Measurements from ENCODE around the gene UBR3.
"Not testable (repeated sequence)": the region's sequence is repeated elsewhere in the genome, so short reads cannot be mapped to it uniquely, and the experiment has no call there.

The UBR3 gene

GRCh38 chr2:169823996-169824372 is 3.3 kb upstream of the UBR3 start:
- no peak for DNase-seq (ENCODE audit: low read depth, low spot score)
- no peaks in the 10 kb centered on the region for H3K4me1 ChIP-seq (ENCODE audit: control insufficient read depth, insufficient read depth, low read length)
- no CpG with 5 or more reads among the region's 4 CpGs for WGBS (ENCODE audit: insufficient coverage, insufficient read length)
- peaks cover 2% of the 10 kb centered on the region; the same call in 1 of the 2 replicates for H3K36me3 ChIP-seq (ENCODE audit: control insufficient read depth, insufficient read depth, low read length)
- no peaks in the 10 kb centered on the region for H3K9me3 ChIP-seq (ENCODE audit: control insufficient read depth, insufficient read depth, low read length)
- no peak overlapping the region for H3K27ac ChIP-seq (ENCODE audit: low read length)
- no peaks in the 10 kb centered on the region for H3K27me3 ChIP-seq (ENCODE audit: control insufficient read depth, insufficient read depth, low read length)
- peak overlapping the region; percentile 80; the same call in 1 of the 2 replicates for H3K4me3 ChIP-seq (ENCODE audit: low read length)

DNA sequence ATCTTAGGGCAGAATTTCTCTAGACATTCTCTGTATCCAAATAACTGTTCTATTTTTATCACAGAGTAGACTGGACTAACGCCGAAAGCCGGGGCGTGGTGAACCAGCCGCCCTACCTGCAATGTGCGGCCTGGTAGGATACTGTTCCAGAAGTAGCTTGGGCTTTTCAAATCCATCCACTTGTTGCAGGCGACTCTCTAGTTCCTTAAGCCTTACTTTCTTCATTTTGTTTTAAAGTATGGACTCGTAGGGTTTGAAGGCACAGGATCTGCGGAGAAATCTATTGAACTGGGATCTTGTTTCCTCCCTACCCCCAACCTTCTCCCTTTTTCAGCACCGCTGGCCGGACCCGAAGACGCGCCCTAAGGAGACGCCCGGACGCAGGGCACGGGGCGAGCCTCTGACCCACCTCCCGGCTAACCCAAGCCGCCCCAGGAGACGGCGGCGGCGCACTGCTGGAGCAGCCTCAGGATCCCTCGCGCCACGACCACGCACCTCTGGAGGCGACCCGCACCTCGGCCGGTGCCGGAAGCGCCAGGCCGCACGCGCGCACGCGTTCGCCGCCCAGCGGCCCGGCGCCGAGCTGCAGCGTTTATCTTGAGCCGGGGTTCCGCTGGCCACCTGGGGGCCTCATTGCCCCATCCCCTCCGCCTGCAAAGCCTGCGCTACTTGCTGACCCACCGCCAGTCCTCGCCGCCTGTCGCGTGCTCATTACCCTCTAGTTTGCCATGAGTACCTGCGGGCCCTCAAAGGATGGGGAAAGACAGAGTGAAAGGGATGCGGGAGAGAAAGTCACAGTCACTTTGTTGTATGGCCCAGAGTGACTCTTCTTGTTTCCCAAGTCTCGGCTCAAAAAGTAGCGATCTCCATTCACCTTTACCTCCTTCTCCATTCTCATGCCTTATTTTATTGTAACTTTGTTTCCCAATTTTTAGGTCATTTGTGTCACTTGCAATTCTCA is 2.6 kb upstream of the UBR3 start, which contains the start of gene METTL5:
Gene METTL5, minus strand, starts transcription at position 533 of the 961 bp plus-strand sequence. Its CDS starts 308 bp downstream, at position 225.
- DNase-seq (ENCODE audit: low read depth, low spot score): peak; percentile 79
- Histone ChIP-seq H3K27ac (ENCODE audit: low read length) (no peak within 1 kb of the TSS), H3K4me3 (ENCODE audit: low read length) (peak within 1 kb of the TSS; percentile 80; the same call in 1 of the 2 replicates), H3K4me1 (ENCODE audit: control insufficient read depth, insufficient read depth, low read length) (no peaks in the 10 kb centered on the region), H3K27me3 (ENCODE audit: control insufficient read depth, insufficient read depth, low read length) (no peaks in the 10 kb centered on the region), H3K36me3 (ENCODE audit: control insufficient read depth, insufficient read depth, low read length) (peaks cover 2% of the 10 kb centered on the region; the same call in 1 of the 2 replicates), H3K9me3 (ENCODE audit: control insufficient read depth, insufficient read depth, low read length) (no peaks in the 10 kb centered on the region)
- no CpG with 5 or more reads among the region's 61 CpGs for WGBS (ENCODE audit: insufficient coverage, insufficient read length)

- Histone ChIP-seq H3K27me3 (ENCODE audit: control insufficient read depth, insufficient read depth, low read length) (no peaks in the 10 kb centered on the region), H3K4me1 (ENCODE audit: control insufficient read depth, insufficient read depth, low read length) (no peaks in the 10 kb centered on the region), H3K9me3 (ENCODE audit: control insufficient read depth, insufficient read depth, low read length) (no peaks in the 10 kb centered on the region), H3K4me3 (ENCODE audit: low read length) (peak overlapping the region; percentile 81; the same call in 1 of the 2 replicates), H3K36me3 (ENCODE audit: control insufficient read depth, insufficient read depth, low read length) (no peaks in the 10 kb centered on the region), H3K27ac (ENCODE audit: low read length) (no peak overlapping the region)
- no peak for DNase-seq (ENCODE audit: low read depth, low spot score)
- no CpG with 5 or more reads among the region's 13 CpGs for WGBS (ENCODE audit: insufficient coverage, insufficient read length)
These were observed 1.0 kb downstream of the UBR3 start for GRCh38 chr2:169828141-169828811.

- Histone ChIP-seq H3K36me3 (ENCODE audit: control insufficient read depth, insufficient read depth, low read length) (no peaks in the 10 kb centered on the region), H3K9me3 (ENCODE audit: control insufficient read depth, insufficient read depth, low read length) (no peaks in the 10 kb centered on the region), H3K27ac (ENCODE audit: low read length) (no peak overlapping the region), H3K4me3 (ENCODE audit: low read length) (no peak overlapping the region), H3K4me1 (ENCODE audit: control insufficient read depth, insufficient read depth, low read length) (no peaks in the 10 kb centered on the region), H3K27me3 (ENCODE audit: control insufficient read depth, insufficient read depth, low read length) (no peaks in the 10 kb centered on the region)
- no CpG with 5 or more reads among the region's 1 CpG for WGBS (ENCODE audit: insufficient coverage, insufficient read length)
- no peak for DNase-seq (ENCODE audit: low read depth, low spot score)
These were observed 7.1 kb downstream of the UBR3 start for GRCh38 chr2:169834401-169834800.

DNA sequence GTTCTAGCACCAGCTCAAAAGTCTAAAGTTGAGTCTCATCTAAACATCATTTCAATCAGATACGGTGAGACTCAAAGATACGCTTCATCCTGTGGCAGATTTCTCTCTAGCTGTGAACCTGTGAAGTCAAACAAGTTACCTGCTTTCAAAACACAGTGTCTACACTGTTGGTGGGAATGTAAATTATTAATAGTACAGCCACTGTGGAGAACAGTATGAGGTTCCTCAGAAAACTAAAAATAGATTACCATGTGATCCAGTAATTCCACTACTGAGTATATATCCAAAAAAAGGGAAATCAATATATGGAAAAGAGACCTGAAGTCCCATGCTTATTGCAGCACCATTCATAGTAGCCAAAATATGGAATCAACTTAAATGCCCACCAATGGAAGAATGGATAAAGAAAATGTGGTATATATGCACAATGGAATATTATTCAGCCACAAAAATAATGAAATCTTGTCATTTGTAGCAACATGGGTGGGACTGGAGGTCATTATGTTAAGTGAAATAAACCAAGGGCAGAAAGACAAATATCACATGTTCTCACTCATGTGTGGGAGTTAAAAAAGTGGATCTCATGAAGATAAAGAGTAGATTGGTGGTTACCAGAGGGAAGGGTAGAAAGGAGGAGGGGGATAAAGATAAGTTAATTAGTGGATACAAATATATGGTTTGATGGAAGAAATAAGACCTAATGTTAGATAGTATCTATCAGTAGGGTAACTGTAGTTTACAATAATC is 11.7 kb downstream of the UBR3 start:
- no peaks in the 10 kb centered on the region for H3K4me1 ChIP-seq (ENCODE audit: control insufficient read depth, insufficient read depth, low read length)
- WGBS (ENCODE audit: insufficient coverage, insufficient read length): no CpG with 5 or more reads among the region's 2 CpGs
- H3K9me3 ChIP-seq (ENCODE audit: control insufficient read depth, insufficient read depth, low read length): no peaks in the 10 kb centered on the region
- 0 out of 2 replicates have a peak, but pooled peaks cover 2% of the 10 kb centered on the region for H3K36me3 ChIP-seq (ENCODE audit: control insufficient read depth, insufficient read depth, low read length)
- no peak overlapping the region for H3K4me3 ChIP-seq (ENCODE audit: low read length)
- H3K27ac ChIP-seq (ENCODE audit: low read length): no peak overlapping the region
- no peak for DNase-seq (ENCODE audit: low read depth, low spot score)
- H3K27me3 ChIP-seq (ENCODE audit: control insufficient read depth, insufficient read depth, low read length): no peaks in the 10 kb centered on the region

DNA sequence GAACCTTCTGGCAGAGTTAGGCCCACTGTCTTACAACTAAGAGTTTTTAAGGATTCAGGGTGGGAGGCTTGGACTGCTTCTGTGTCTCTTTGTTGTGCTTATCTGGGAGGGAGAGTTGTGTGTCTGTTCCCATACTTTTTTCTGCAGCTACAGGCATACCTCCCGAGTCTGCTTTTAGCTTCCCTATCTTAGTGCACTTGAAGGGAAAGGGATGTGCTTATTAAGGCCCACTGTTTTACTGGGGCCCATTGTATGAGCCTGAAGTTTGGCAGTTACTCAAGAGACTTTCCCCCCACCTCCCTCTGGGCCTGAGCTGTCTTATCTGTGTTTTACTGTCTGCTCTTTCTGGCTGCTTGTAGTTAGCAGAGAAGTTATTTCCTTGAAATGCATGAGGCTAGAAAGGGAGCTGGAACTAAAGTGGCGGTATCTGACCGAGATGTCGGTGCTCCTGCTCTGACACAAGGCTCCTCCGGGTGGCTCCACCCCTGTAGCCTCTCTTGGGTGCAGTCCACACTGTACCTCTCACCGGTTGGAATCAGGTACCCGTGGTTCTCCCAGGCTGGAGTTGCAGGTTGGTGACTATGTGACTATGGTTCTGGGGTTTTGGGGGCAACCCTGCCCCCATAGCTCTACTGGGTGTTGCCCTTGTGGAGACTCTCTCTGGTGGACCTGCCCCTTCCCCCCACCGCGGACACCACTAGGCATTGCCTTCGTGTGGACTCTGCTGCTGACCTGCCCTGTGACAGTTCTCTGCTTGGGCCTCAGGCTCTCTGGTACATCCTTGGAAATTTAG is 12.9 kb downstream of the UBR3 start:
- no peaks in the 10 kb centered on the region for H3K9me3 ChIP-seq (ENCODE audit: control insufficient read depth, insufficient read depth, low read length)
- DNase-seq (ENCODE audit: low read depth, low spot score): no peak
- H3K4me1 ChIP-seq (ENCODE audit: control insufficient read depth, insufficient read depth, low read length): no peaks in the 10 kb centered on the region
- H3K4me3 ChIP-seq (ENCODE audit: low read length): no peak overlapping the region
- H3K27ac ChIP-seq (ENCODE audit: low read length): no peak overlapping the region
- H3K36me3 ChIP-seq (ENCODE audit: control insufficient read depth, insufficient read depth, low read length): 0 out of 2 replicates have a peak, but pooled peaks cover 2% of the 10 kb centered on the region
- no peaks in the 10 kb centered on the region for H3K27me3 ChIP-seq (ENCODE audit: control insufficient read depth, insufficient read depth, low read length)
- WGBS (ENCODE audit: insufficient coverage, insufficient read length): no CpG with 5 or more reads among the region's 10 CpGs

GRCh38 chr2:169840747-169841142 is 13.5 kb downstream of the UBR3 start:
- no CpG with 5 or more reads among the region's 2 CpGs for WGBS (ENCODE audit: insufficient coverage, insufficient read length)
- 0 out of 2 replicates have a peak, but pooled peaks cover 2% of the 10 kb centered on the region for H3K36me3 ChIP-seq (ENCODE audit: control insufficient read depth, insufficient read depth, low read length)
- no peaks in the 10 kb centered on the region for H3K27me3 ChIP-seq (ENCODE audit: control insufficient read depth, insufficient read depth, low read length)
- H3K27ac ChIP-seq (ENCODE audit: low read length): no peak overlapping the region
- no peak overlapping the region for H3K4me3 ChIP-seq (ENCODE audit: low read length)
- DNase-seq (ENCODE audit: low read depth, low spot score): no peak
- no peaks in the 10 kb centered on the region for H3K9me3 ChIP-seq (ENCODE audit: control insufficient read depth, insufficient read depth, low read length)
- no peaks in the 10 kb centered on the region for H3K4me1 ChIP-seq (ENCODE audit: control insufficient read depth, insufficient read depth, low read length)

GRCh38 chr2:169841625-169842024 is 14.4 kb downstream of the UBR3 start:
- WGBS (ENCODE audit: insufficient coverage, insufficient read length): no CpG with 5 or more reads among the region's 24 CpGs

DNA sequence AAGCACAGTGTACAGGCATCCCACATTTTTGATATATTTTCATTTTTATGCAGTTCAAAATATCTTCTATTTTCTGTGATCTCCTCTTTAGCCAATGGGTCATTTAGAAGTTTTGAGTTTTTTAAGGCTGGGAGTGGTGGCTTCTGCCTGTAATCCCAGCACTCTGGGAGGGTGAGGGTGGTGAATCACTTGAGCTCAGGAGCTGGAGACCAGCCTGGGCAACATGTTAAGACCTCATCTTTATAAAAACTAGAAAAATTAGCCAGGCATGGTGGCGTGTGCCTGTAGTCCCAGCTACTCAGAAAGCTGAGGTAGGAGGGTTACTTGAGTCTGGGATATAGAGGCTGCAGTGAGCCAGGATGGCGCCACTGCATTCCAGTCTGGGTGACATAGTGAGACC is 17.8 kb downstream of the UBR3 start:
- Histone ChIP-seq H3K27me3 (ENCODE audit: control insufficient read depth, insufficient read depth, low read length) (no peaks in the 10 kb centered on the region), H3K4me1 (ENCODE audit: control insufficient read depth, insufficient read depth, low read length) (no peaks in the 10 kb centered on the region), H3K9me3 (ENCODE audit: control insufficient read depth, insufficient read depth, low read length) (no peaks in the 10 kb centered on the region), H3K27ac (ENCODE audit: low read length) (no peak overlapping the region), H3K4me3 (ENCODE audit: low read length) (no peak overlapping the region), H3K36me3 (ENCODE audit: control insufficient read depth, insufficient read depth, low read length) (0 out of 2 replicates have a peak, but pooled peaks cover 2% of the 10 kb centered on the region)
- WGBS (ENCODE audit: insufficient coverage, insufficient read length): no CpG with 5 or more reads among the region's 2 CpGs
- no peak for DNase-seq (ENCODE audit: low read depth, low spot score)

More at GRCh38 chr2:169841625-169842024, 14.4 kb downstream of the UBR3 start:
- not testable (repeated sequence) for H3K4me1 ChIP-seq (ENCODE audit: control insufficient read depth, insufficient read depth, low read length); H3K36me3 ChIP-seq (ENCODE audit: control insufficient read depth, insufficient read depth, low read length); DNase-seq (ENCODE audit: low read depth, low spot score); H3K27ac ChIP-seq (ENCODE audit: low read length); H3K9me3 ChIP-seq (ENCODE audit: control insufficient read depth, insufficient read depth, low read length); H3K27me3 ChIP-seq (ENCODE audit: control insufficient read depth, insufficient read depth, low read length); H3K4me3 ChIP-seq (ENCODE audit: low read length)

Measured in iPS DF 6.9 (cell line).